Measurements from ENCODE around the gene TCP11L1.

Gene TCP11L1

DNA sequence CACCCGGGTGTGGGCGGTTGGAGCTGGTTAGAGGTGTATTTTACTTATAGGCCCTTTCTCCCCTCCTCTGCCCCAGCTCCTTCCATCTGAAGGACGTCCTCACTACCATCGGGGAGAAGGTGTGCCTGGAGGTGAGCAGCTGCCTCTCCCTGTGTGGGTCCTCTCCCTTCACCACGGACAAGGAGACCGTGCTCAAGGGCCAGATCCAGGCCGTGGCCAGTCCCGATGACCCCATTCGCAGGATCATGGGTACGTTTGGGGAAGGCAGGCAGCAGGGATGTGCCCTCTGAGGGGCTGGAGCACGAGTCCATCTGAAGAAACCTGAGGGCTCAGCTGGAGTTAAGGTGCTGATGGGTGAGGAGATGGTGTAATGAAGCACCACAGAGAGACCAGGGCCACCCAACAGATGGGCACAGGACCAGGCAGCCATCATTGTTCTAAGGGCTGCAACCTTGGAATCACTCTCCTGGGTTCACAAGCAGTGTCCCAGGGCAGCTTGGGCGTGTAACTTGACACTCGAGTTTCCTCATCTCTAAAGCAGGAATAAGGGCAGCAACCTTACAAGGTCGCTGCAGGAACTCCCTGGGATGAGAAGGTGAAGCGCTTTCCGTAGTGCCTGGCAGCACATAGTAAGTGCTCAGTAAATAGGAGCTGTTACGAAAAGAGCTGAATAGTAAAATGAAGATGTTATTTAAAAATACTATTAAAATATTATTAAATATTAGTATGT lies 29.4 kb downstream of the TCP11L1 start:
- no peak for FAIRE-seq

DNA sequence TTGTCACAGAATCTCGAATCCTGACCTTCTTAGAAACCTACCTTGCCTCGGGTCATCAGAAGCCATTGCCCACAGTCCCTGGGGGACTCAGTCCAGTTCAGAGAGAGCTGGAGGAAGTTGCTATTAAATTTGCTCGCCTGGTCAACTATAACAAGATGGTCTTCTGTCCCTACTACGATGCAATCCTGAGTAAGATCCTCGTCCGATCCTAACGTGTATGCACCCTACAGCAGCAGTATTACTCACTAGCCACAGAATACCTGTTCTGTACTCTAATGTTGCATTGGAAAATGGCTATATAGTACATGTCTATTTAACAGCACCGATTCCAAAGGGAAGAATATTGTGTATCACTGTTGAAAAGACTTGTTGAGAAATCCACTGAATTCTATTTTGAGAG lies 33.1 kb downstream of the TCP11L1 start:
- no peak for FAIRE-seq

- no peak for FAIRE-seq
Measured at GRCh38 chr11:33083918-33084317, 44.5 kb downstream of the TCP11L1 start.

GRCh38 chr11:33086017-33086416 lies 46.6 kb downstream of the TCP11L1 start:
- no peak for FAIRE-seq

DNA sequence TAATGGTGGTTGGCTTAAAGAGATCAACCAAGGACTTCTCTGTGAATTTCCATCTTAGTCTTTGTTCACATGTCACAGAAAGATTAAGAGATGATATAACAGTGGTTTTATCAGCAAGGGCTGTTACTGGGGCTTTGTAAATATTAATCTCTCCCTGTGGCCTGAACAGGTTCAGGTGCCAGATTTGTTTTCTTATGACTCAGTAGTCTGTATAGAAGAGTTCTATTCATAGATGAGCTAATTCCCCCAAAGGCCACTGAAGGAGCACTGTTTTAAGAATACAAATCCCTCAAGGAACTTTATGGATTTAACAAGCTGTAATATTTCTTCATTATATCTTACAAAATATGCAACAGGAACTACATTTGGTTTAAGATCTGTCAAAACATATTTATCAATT lies 50.4 kb downstream of the TCP11L1 start:
- peak; percentile 49 for FAIRE-seq

DNA sequence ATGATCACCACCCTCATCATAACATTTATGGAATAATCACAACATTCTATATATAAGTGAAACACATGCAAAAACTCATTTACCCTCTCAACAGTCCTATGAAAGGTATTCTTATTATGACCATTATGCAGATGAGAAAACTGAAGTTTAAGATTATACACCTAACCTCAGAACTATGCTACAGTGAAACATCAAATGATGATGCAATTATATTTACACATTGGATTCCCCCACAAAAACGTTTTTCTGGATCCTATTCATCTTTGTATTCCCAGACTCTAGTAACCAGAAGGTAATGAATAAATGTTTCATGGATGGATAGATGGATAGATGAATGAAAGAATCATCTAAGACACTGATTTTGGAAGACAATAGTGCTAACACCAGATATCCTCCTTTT lies 54.8 kb downstream of the TCP11L1 start:
- FAIRE-seq: no peak

GRCh38 chr11:33103836-33104235 lies 64.5 kb downstream of the TCP11L1 start:
- FAIRE-seq: no peak

DNA sequence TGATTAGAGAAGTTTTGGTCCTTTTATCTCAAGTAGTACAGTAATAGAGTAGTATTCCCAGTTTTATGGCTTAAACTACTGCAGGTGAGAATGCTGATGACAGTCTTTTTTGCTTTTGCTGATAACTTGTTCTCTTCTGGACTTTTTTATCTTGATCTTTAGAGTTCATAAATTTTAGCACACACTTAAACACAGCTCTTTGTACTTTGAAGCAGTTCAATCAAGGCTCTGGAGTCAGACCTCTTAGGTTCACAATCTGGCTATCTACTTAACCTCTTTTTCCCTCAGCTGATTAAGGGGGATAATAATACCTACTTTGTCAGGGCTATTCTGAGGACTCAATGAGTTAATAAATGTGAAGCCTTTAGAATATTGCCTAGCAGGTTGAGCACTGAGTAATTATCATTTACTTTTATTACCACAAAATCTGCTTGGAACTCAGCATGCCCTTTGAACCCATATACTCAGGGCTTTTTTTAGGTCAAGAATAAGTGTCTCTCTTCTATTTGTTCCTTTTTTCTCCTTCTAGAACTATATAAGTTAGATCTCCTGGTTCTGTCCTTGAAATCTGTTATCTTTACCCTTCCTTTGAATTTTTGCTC lies 70.0 kb downstream of the TCP11L1 start:
- no peak for FAIRE-seq

DNA sequence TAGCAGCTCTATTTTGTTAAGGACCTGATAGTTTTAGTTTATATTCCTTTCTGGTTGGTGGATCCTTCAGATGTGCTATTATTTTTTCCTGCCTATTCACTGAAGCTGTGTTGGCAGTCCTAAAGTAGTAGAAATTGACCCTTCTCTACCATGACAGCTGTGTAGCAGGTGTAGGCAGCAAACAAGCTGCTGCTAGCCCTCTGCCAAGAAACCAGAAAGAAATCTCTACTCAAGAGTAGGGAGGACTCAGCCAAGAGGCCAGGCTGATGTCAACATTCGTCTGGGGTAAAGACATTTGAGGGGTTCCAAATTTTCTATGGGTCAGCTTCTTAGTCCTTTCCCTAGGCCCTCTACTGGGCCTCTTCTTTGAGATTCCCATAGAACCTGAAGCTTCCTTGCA lies 70.7 kb downstream of the TCP11L1 start:
- FAIRE-seq: no peak

DNA sequence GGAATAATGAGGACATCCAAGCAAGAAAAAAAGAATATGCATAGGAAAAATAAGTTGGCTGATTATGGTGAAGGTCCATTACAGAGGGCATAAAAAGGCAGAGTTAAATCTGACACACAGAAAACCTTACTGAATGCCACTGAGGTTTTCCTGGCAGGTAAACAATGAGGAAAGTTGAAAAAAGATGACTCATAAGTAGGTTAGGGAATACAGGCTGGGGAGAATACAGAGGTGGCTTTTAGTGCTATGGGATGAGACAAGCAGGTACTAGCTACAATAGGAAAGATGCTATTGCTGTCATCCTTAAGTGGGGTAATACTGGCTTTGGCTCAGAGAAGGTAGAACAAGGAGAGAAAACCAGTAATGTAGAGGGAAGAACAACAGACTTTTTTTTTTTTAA lies 77.2 kb downstream of the TCP11L1 start:
- no peak for FAIRE-seq

GRCh38 chr11:33122696-33123095 lies 83.3 kb downstream of the TCP11L1 start:
- peak; percentile 64 for FAIRE-seq
